Measurements from ENCODE around the gene SHQ1. TPM values are rescaled to one million over a fixed set of nuclear protein-coding genes. Genes with fewer than 3 reads are reported as not detected.

SHQ1 gene
- total and polyA plus RNA-seq, 2 experiments from 2014 or later = 18.3 to 28.7 TPM

GRCh38 chr3:72794079-72794478 lies 54.2 kb downstream of the SHQ1 start:
- H3K4me3 Mint-ChIP-seq = no peak overlapping the region
- peaks cover 6% of the 10 kb centered on the region for H3K27me3 Mint-ChIP-seq (ENCODE audit: insufficient read depth, low read depth, poor library complexity)
- Histone ChIP-seq H3F3A (replicated peaks; ENCODE audit: low read depth) (no peaks in the 10 kb centered on the region), H3K79me2 (replicated peaks; ENCODE audit: insufficient read depth) (no peaks in the 10 kb centered on the region), H3K27me3 (ENCODE audit: insufficient read depth) (no peaks in the 10 kb centered on the region), H3K9me2 (ENCODE audit: insufficient read depth) (no peaks in the 10 kb centered on the region), H2AFZ (no peak overlapping the region), H3K36me3 (ENCODE audit: insufficient read depth) (no peaks in the 10 kb centered on the region; the same call in 1 of the 2 replicates), H4K20me1 (replicated peaks; ENCODE audit: insufficient read depth) (no peaks in the 10 kb centered on the region), H3K4me2 (no peak overlapping the region), H3K4me3 (no peak overlapping the region), H3K27ac (ENCODE audit: low read depth) (no peak overlapping the region), H3K4me1 (ENCODE audit: insufficient read depth) (peaks cover 30% of the 10 kb centered on the region)
- H3K4me1 Mint-ChIP-seq = peaks cover 27% of the 10 kb centered on the region
- ATAC-seq (no peak), DNase-seq (ENCODE audit: low spot score) (no peak)
- no peak overlapping the region for H3K27ac Mint-ChIP-seq
- H3K36me3 Mint-ChIP-seq (ENCODE audit: low read depth) = peaks cover 23% of the 10 kb centered on the region; the same call in 2 of the 3 replicates
- no peaks in the 10 kb centered on the region for H3K9me3 Mint-ChIP-seq
- TF ChIP-seq REST (IDR thresholded peaks at IDR 0.05; ENCODE audit: unreplicated experiment) (no peak), STAT1 (IDR thresholded peaks at IDR 0.05; ENCODE audit: unreplicated experiment) (no peak), EZH2 (IDR thresholded peaks at IDR 0.05; ENCODE audit: low read depth, unreplicated experiment) (no peak), JUNB (IDR thresholded peaks at IDR 0.05; ENCODE audit: unreplicated experiment) (no peak)
- TF ChIP-seq, protein P1, sequence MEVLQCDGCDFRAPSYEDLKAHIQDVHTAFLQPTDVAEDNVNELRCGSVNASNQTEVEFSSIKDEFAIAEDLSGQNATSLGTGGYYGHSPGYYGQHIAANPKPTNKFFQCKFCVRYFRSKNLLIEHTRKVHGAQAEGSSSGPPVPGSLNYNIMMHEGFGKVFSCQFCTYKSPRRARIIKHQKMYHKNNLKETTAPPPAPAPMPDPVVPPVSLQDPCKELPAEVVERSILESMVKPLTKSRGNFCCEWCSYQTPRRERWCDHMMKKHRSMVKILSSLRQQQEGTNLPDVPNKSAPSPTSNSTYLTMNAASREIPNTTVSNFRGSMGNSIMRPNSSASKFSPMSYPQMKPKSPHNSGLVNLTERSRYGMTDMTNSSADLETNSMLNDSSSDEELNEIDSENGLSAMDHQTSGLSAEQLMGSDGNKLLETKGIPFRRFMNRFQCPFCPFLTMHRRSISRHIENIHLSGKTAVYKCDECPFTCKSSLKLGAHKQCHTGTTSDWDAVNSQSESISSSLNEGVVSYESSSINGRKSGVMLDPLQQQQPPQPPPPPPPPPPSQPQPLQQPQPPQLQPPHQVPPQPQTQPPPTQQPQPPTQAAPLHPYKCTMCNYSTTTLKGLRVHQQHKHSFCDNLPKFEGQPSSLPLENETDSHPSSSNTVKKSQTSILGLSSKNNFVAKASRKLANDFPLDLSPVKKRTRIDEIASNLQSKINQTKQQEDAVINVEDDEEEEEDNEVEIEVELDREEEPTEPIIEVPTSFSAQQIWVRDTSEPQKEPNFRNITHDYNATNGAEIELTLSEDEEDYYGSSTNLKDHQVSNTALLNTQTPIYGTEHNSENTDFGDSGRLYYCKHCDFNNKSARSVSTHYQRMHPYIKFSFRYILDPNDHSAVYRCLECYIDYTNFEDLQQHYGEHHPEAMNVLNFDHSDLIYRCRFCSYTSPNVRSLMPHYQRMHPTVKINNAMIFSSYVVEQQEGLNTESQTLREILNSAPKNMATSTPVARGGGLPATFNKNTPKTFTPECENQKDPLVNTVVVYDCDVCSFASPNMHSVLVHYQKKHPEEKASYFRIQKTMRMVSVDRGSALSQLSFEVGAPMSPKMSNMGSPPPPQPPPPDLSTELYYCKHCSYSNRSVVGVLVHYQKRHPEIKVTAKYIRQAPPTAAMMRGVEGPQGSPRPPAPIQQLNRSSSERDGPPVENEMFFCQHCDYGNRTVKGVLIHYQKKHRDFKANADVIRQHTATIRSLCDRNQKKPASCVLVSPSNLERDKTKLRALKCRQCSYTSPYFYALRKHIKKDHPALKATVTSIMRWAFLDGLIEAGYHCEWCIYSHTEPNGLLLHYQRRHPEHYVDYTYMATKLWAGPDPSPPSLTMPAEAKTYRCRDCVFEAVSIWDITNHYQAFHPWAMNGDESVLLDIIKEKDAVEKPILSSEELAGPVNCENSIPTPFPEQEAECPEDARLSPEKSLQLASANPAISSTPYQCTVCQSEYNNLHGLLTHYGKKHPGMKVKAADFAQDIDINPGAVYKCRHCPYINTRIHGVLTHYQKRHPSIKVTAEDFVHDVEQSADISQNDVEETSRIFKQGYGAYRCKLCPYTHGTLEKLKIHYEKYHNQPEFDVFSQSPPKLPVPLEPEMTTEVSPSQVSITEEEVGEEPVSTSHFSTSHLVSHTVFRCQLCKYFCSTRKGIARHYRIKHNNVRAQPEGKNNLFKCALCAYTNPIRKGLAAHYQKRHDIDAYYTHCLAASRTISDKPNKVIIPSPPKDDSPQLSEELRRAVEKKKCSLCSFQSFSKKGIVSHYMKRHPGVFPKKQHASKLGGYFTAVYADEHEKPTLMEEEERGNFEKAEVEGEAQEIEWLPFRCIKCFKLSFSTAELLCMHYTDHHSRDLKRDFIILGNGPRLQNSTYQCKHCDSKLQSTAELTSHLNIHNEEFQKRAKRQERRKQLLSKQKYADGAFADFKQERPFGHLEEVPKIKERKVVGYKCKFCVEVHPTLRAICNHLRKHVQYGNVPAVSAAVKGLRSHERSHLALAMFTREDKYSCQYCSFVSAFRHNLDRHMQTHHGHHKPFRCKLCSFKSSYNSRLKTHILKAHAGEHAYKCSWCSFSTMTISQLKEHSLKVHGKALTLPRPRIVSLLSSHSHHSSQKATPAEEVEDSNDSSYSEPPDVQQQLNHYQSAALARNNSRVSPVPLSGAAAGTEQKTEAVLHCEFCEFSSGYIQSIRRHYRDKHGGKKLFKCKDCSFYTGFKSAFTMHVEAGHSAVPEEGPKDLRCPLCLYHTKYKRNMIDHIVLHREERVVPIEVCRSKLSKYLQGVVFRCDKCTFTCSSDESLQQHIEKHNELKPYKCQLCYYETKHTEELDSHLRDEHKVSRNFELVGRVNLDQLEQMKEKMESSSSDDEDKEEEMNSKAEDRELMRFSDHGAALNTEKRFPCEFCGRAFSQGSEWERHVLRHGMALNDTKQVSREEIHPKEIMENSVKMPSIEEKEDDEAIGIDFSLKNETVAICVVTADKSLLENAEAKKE (CRISPR knock-in tag; IDR thresholded peaks at IDR 0.05) = no peak
